Measurements from ENCODE around the gene VGLL2.

GRCh38 chr6:117303323-117303722 lies 38.0 kb downstream of the VGLL2 start:
- TF ChIP-seq CTCF (IDR thresholded peaks at IDR 0.05; ENCODE audit: low read depth, low read length, poor library complexity, severe bottlenecking) (no peak), EZH2phosphoT487 (IDR thresholded peaks at IDR 0.05; ENCODE audit: borderline replicate concordance, low read length) (no peak)

Measured in DOHH2 (cell line).